H4 (cell line): ENCODE measurements around the gene ZBTB45. TPM values are rescaled to one million over a fixed set of nuclear protein-coding genes. Genes with fewer than 3 reads are reported as not detected.
"Not testable (repeated sequence)": the region's sequence is repeated elsewhere in the genome, so short reads cannot be mapped to it uniquely, and the experiment has no call there.

Source experiments
- DNase-seq: peaks from one replicate; pipeline ENCODE4 v3.0.0-alpha.2; 2015; ENCODE audit warnings: low spot score
- total RNA-seq: library from RNA; depleted of rRNA; stranded (reverse); fragments of >200 nt; shearing (Covaris generic); gene quantifications from 2 replicates; pipeline ENCODE4 v1.2.3, GENCODE V29; 2014

Gene ZBTB45
- total RNA-seq, 1 experiment from 2014 or later, result 4.6 TPM

GRCh38 chr19:58510084-58510862 lies 9.3 kb downstream of the ZBTB45 start:
- DNase-seq, result no peak

GRCh38 chr19:58509731-58510083 lies 9.9 kb downstream of the ZBTB45 start:
- no peak for DNase-seq

GRCh38 chr19:58507602-58508223 lies 11.9 kb downstream of the ZBTB45 start:
- DNase-seq, result not testable (repeated sequence)

GRCh38 chr19:58500242-58500641 lies 19.4 kb downstream of the ZBTB45 start:
- no peak for DNase-seq

GRCh38 chr19:58499021-58499927 lies 20.3 kb downstream of the ZBTB45 start:
- DNase-seq, result peak; percentile 99

- DNase-seq, result no peak
Observed at GRCh38 chr19:58498316-58499020, 21.1 kb downstream of the ZBTB45 start.

GRCh38 chr19:58497634-58498170 lies 21.9 kb downstream of the ZBTB45 start:
- DNase-seq, result no peak

- DNase-seq, result no peak
Observed at GRCh38 chr19:58492265-58492664, 27.3 kb downstream of the ZBTB45 start.

- DNase-seq, result no peak
Observed at GRCh38 chr19:58491393-58491792, 28.2 kb downstream of the ZBTB45 start.

- DNase-seq, result not testable (repeated sequence)
Observed at GRCh38 chr19:58484349-58484748, 35.3 kb downstream of the ZBTB45 start.

GRCh38 chr19:58483776-58484175 lies 35.8 kb downstream of the ZBTB45 start:
- DNase-seq, result no peak

- no peak for DNase-seq
Observed at GRCh38 chr19:58482372-58482771, 37.2 kb downstream of the ZBTB45 start.

GRCh38 chr19:58480831-58481230 lies 38.8 kb downstream of the ZBTB45 start:
- DNase-seq, result no peak

GRCh38 chr19:58480481-58480830 lies 39.2 kb downstream of the ZBTB45 start:
- no peak for DNase-seq

- DNase-seq, result no peak
Observed at GRCh38 chr19:58479736-58480480, 39.7 kb downstream of the ZBTB45 start.

GRCh38 chr19:58479303-58479702 lies 40.3 kb downstream of the ZBTB45 start:
- no peak for DNase-seq

- DNase-seq, result no peak
Observed at GRCh38 chr19:58477871-58478270, 41.7 kb downstream of the ZBTB45 start.

GRCh38 chr19:58477130-58477529 lies 42.5 kb downstream of the ZBTB45 start:
- DNase-seq, result no peak

- DNase-seq, result no peak
Observed at GRCh38 chr19:58476498-58477015, 43.1 kb downstream of the ZBTB45 start.

GRCh38 chr19:58475714-58476497 lies 43.7 kb downstream of the ZBTB45 start, which contains the start of gene ZNF446:
Gene ZNF446, plus strand, starts transcription at chr19:58476352. Its CDS starts 867 bp downstream, at chr19:58477219.
- peak; percentile 99 for DNase-seq
